Nephron progenitor cell (in vitro differentiated cells): Measurements from ENCODE around the gene FRZB.

ENCODE experiments used
- DNase-seq: peaks from one replicate; pipeline ENCODE4 v3.0.0; 2021
- H3K27ac Mint-ChIP-seq: 2 replicates; pipeline ENCODE4 v1.8.0; 2021; ENCODE audit warnings: mild to moderate bottlenecking, moderate library complexity, mixed read lengths
- H3K27me3 Mint-ChIP-seq: 2 replicates; pipeline ENCODE4 v1.8.0; 2021; ENCODE audit warnings: mild to moderate bottlenecking, low read depth, mixed read lengths; ENCODE audit not compliant: poor library complexity
- H3K36me3 Mint-ChIP-seq: 2 replicates; pipeline ENCODE4 v1.8.0; 2021; ENCODE audit warnings: low read depth, mixed read lengths
- H3K4me1 Mint-ChIP-seq: 2 replicates; pipeline ENCODE4 v1.8.0; 2021; ENCODE audit warnings: mixed read lengths
- H3K4me3 Mint-ChIP-seq: 2 replicates; pipeline ENCODE4 v1.8.0; 2021; ENCODE audit warnings: mild to moderate bottlenecking, moderate library complexity, mixed read lengths
- H3K9me3 Mint-ChIP-seq: 2 replicates; pipeline ENCODE4 v1.8.0; 2021; ENCODE audit warnings: mild to moderate bottlenecking, moderate library complexity, mixed read lengths
- CTCF ChIP-seq: fragments of 200-600 bp; sonication (generic); IDR thresholded peaks from 2 replicates; pipeline ENCODE4 v1.5.0; 2021; ENCODE audit warnings: antibody characterized with exemption

FRZB gene

GRCh38 chr2:182814804-182815203 is 51.6 kb downstream of the FRZB start:
- Mint-ChIP-seq H3K9me3 (no peaks in the 10 kb centered on the region), H3K27ac (no peak overlapping the region), H3K4me3 (no peak overlapping the region), H3K36me3 (no peaks in the 10 kb centered on the region), H3K27me3 (peaks cover 7% of the 10 kb centered on the region), H3K4me1 (peaks cover 29% of the 10 kb centered on the region)
- DNase-seq = no peak
- no peak for TF ChIP-seq CTCF

DNA sequence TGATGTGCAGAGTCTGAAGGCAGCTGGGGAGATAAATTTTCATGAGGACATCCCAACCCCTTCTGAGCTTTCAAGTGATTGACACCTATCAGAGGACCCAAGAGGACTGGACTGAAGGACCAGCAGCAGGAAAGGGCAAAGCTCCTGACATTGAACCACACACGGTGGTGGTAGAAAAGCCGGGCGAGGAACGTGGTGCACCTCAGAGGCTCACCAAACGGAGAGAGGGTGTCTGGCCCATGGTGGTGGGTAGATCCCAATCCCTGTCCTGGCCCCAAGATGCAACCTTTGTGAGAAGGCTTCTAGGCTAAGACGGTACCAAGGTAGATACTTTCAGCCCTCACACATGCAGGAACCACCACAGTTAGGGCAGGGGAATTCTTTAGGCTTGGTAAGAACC is 52.1 kb downstream of the FRZB start:
- Mint-ChIP-seq H3K27ac (no peak overlapping the region), H3K4me1 (peaks cover 29% of the 10 kb centered on the region), H3K4me3 (no peak overlapping the region), H3K27me3 (peaks cover 3% of the 10 kb centered on the region), H3K36me3 (no peaks in the 10 kb centered on the region), H3K9me3 (no peaks in the 10 kb centered on the region)
- TF ChIP-seq CTCF = no peak
- DNase-seq = no peak

DNA sequence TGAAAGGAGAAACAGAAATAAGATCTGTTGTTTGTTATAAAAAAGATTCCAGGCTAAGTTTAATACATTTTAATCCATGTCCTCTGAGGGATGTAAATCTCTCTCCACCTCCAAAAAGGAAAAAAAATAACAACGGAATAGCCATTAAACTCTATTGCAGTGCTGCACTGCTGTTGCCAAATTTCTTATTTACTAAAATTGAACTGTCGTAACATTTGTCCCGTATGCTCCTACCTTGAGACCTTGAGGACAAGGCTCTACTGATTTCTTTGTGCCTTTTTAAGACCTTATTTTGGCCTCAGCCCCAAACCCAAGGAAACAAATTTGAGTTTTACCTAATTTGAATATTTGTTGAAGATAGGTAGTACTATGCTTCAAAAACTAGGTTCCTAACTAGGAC is 56.4 kb downstream of the FRZB start:
- Mint-ChIP-seq H3K27ac (no peak overlapping the region), H3K4me1 (peaks cover under 1% of the 10 kb centered on the region), H3K4me3 (no peak overlapping the region), H3K9me3 (no peaks in the 10 kb centered on the region), H3K36me3 (no peaks in the 10 kb centered on the region), H3K27me3 (peaks cover 3% of the 10 kb centered on the region)
- no peak for DNase-seq
- TF ChIP-seq CTCF = no peak

- no peaks in the 10 kb centered on the region for H3K9me3 Mint-ChIP-seq
- H3K27me3 Mint-ChIP-seq = peaks cover 3% of the 10 kb centered on the region
- DNase-seq = peak; percentile 3
- H3K4me1 Mint-ChIP-seq = peaks cover 9% of the 10 kb centered on the region
- H3K36me3 Mint-ChIP-seq = no peaks in the 10 kb centered on the region
- no peak overlapping the region for H3K4me3 Mint-ChIP-seq
- TF ChIP-seq CTCF = no peak
- no peak overlapping the region for H3K27ac Mint-ChIP-seq
Observed at GRCh38 chr2:182807319-182807718, 59.1 kb downstream of the FRZB start.

GRCh38 chr2:182804128-182804527 is 62.3 kb downstream of the FRZB start:
- H3K4me1 Mint-ChIP-seq = peaks cover 16% of the 10 kb centered on the region
- DNase-seq = no peak

More at GRCh38 chr2:182804128-182804527, 62.3 kb downstream of the FRZB start:
- Mint-ChIP-seq H3K36me3 (no peaks in the 10 kb centered on the region), H3K27ac (no peak overlapping the region), H3K4me3 (no peak overlapping the region), H3K9me3 (no peaks in the 10 kb centered on the region), H3K27me3 (peaks cover 6% of the 10 kb centered on the region)
- TF ChIP-seq CTCF = no peak
